Panc1 (cell line): ENCODE results near the gene RHEX. TPM values are rescaled to one million over a fixed set of nuclear protein-coding genes. Genes with fewer than 3 reads are reported as not detected.
"Not testable (repeated sequence)": the region's sequence is repeated elsewhere in the genome, so short reads cannot be mapped to it uniquely, and the experiment has no call there.

Experiments
- ATAC-seq: fragments of 200-7000 bp; cut with Tn5 transposase; 2 replicates; pipeline ENCODE4 v1.9.1; 2020; ENCODE audit warnings: mild to moderate bottlenecking, moderate library complexity
- BruUV-seq: library from RNA; stranded (reverse); fragments of 400-500 nt; replicated peaks from 2 replicates; lab custom pipeline; 2021; lab: Mats Ljungman, UMichigan
- CTCF ChIA-PET: fragments of 300-600 bp; sonication (Branson Sonifier 250); formaldehyde crosslinking; loops from one replicate; lab custom pipeline; 2022; ENCODE audit warnings: antibody characterized with exemption; lab: Charles Lee
- POLR2A ChIA-PET: fragments of 300-600 bp; sonication (Branson Sonifier 250); formaldehyde crosslinking; loops from one replicate; lab custom pipeline; 2022; ENCODE audit warnings: antibody characterized with exemption; lab: Charles Lee
- DNase-seq: peaks from one replicate; pipeline ENCODE4 v3.0.0-alpha.2; 2010; ENCODE audit warnings: low read depth, low spot score
- H3K27ac ChIP-seq: 2 replicates; pipeline ENCODE4 v1.5.1; 2011; ENCODE audit warnings: mild to moderate bottlenecking, low read length, inconsistent platforms
- H3K27me3 ChIP-seq: fragments of 200-500 bp; sonication (Bioruptor generic); 2 replicates; pipeline ENCODE4 v1.6.0; 2014; ENCODE audit warnings: low read length, inconsistent platforms; ENCODE audit not compliant: control insufficient read depth, insufficient read depth
- H3K36me3 ChIP-seq: fragments of 200-500 bp; sonication (Bioruptor generic); 2 replicates; pipeline ENCODE4 v1.5.1; 2014; ENCODE audit warnings: inconsistent platforms, mild to moderate bottlenecking, low read length, moderate library complexity; ENCODE audit not compliant: control insufficient read depth, insufficient read depth
- H3K4me1 ChIP-seq: 2 replicates; pipeline ENCODE4 v1.5.1; 2011; ENCODE audit warnings: inconsistent platforms, mild to moderate bottlenecking, low read length, moderate library complexity; ENCODE audit not compliant: control insufficient read depth, insufficient read depth
- H3K4me3 ChIP-seq, 2 experiments: 2 replicates each; pipeline ENCODE4 v1.5.1; 2011 to 2012; ENCODE audit warnings: low read depth in 2 of 2, low read length in 2 of 2, mild to moderate bottlenecking in 2 of 2, inconsistent platforms in 1 of 2, moderate library complexity in 1 of 2
- H3K9me3 ChIP-seq: fragments of 200-500 bp; sonication (Bioruptor generic); 2 replicates; pipeline ENCODE4 v1.5.1; 2014; ENCODE audit warnings: low read depth, mild to moderate bottlenecking, inconsistent platforms, low read length, moderate library complexity; ENCODE audit not compliant: control insufficient read depth, insufficient read depth
- POLR2AphosphoS5 ChIP-seq: IDR thresholded peaks from 2 replicates; pipeline ENCODE4 v1.6.1; 2012; ENCODE audit warnings: mild to moderate bottlenecking, low read depth, low read length, moderate library complexity
- SIN3A ChIP-seq: IDR thresholded peaks from 2 replicates; pipeline ENCODE4 v1.6.1; 2012; ENCODE audit warnings: low read depth, mild to moderate bottlenecking, low read length, moderate library complexity, borderline replicate concordance; ENCODE audit not compliant: insufficient read depth
- TCF7L2 ChIP-seq: IDR thresholded peaks from 2 replicates; pipeline ENCODE4 v1.6.1; 2011; ENCODE audit warnings: mild to moderate bottlenecking, low read depth, low read length, inconsistent platforms
- in situ Hi-C: cut with HindIII; loops from 2 replicates; pipeline ENCODE4 v1.10.0; 2016; ENCODE audit warnings: low sequenced_read_pairs, low pct_unique_long_range_greater_than_20kb
- intact Hi-C: fragments of 100-400 bp; cut with micrococcal nuclease; formaldehyde crosslinking; loops from one replicate; pipeline ENCODE4 v1.10.0; 2022; ENCODE audit not compliant: unreplicated experiment
- total RNA-seq: library from RNA; stranded (reverse); gene quantifications from one replicate; pipeline ENCODE4 v1.2.1, GENCODE V29; 2021; ENCODE audit not compliant: unreplicated experiment
- TF ChIP-seq, protein P1 (sequence below), 2 experiments: IDR thresholded peaks; 2 replicates each; pipeline ENCODE4 v1.6.1; 2011 to 2012; ENCODE audit warnings: low read depth in 2 of 2, control low read depth in 1 of 2, low read length in 1 of 2, mild to moderate bottlenecking in 1 of 2, moderate library complexity in 1 of 2; ENCODE audit not compliant: insufficient read depth in 1 of 2
- TF ChIP-seq, protein P2 (sequence below): fragments of 450-650 bp; IDR thresholded peaks from 2 replicates; pipeline ENCODE4 v1.5.1; 2017; ENCODE audit warnings: mild to moderate bottlenecking

The RHEX gene
- total RNA-seq, 1 experiment from 2014 or later = not detected

DNA sequence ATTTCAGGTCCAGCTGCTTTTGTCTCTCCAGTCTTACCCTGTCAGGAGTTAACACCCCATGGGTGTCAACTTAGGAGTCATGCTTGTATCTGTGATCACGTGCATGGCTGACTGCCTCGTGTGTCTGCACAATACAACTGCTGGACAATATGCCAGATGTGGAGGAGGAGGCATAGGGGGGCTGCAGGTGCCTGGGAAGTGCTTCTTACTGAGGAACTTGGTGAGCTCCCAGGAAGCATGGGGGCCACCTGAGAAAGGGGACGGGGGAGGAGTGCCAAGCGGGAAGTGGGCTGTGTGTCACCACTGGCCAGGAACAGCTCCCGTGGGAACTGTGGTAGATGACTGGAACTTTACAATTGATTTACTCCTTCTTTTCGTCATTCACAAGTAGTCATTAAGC, 9.5 kb downstream of the RHEX start:
- CTCF ChIA-PET = no interaction called here
- no peaks in the 10 kb centered on the region for H3K27me3 ChIP-seq
- DNase-seq (no peak), ATAC-seq (no peak)
- H3K27ac ChIP-seq = no peak overlapping the region
- H3K9me3 ChIP-seq = no peaks in the 10 kb centered on the region
- no TSS peak for BruUV-seq
- H3K36me3 ChIP-seq = no peaks in the 10 kb centered on the region
- no peak overlapping the region for H3K4me3 ChIP-seq
- POLR2A ChIA-PET = no interaction called here
- TF ChIP-seq SIN3A = no peak
- no peak for TF ChIP-seq POLR2AphosphoS5
- TF ChIP-seq, protein P1, sequence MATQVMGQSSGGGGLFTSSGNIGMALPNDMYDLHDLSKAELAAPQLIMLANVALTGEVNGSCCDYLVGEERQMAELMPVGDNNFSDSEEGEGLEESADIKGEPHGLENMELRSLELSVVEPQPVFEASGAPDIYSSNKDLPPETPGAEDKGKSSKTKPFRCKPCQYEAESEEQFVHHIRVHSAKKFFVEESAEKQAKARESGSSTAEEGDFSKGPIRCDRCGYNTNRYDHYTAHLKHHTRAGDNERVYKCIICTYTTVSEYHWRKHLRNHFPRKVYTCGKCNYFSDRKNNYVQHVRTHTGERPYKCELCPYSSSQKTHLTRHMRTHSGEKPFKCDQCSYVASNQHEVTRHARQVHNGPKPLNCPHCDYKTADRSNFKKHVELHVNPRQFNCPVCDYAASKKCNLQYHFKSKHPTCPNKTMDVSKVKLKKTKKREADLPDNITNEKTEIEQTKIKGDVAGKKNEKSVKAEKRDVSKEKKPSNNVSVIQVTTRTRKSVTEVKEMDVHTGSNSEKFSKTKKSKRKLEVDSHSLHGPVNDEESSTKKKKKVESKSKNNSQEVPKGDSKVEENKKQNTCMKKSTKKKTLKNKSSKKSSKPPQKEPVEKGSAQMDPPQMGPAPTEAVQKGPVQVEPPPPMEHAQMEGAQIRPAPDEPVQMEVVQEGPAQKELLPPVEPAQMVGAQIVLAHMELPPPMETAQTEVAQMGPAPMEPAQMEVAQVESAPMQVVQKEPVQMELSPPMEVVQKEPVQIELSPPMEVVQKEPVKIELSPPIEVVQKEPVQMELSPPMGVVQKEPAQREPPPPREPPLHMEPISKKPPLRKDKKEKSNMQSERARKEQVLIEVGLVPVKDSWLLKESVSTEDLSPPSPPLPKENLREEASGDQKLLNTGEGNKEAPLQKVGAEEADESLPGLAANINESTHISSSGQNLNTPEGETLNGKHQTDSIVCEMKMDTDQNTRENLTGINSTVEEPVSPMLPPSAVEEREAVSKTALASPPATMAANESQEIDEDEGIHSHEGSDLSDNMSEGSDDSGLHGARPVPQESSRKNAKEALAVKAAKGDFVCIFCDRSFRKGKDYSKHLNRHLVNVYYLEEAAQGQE (IDR thresholded peaks at IDR 0.05; ENCODE audit: insufficient read depth in 1 of 2, low read depth in 2 of 2, low read length in 1 of 2) = no peak
- TF ChIP-seq, protein P2, sequence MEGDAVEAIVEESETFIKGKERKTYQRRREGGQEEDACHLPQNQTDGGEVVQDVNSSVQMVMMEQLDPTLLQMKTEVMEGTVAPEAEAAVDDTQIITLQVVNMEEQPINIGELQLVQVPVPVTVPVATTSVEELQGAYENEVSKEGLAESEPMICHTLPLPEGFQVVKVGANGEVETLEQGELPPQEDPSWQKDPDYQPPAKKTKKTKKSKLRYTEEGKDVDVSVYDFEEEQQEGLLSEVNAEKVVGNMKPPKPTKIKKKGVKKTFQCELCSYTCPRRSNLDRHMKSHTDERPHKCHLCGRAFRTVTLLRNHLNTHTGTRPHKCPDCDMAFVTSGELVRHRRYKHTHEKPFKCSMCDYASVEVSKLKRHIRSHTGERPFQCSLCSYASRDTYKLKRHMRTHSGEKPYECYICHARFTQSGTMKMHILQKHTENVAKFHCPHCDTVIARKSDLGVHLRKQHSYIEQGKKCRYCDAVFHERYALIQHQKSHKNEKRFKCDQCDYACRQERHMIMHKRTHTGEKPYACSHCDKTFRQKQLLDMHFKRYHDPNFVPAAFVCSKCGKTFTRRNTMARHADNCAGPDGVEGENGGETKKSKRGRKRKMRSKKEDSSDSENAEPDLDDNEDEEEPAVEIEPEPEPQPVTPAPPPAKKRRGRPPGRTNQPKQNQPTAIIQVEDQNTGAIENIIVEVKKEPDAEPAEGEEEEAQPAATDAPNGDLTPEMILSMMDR = no peak
- TF ChIP-seq TCF7L2 = no peak
- in situ Hi-C loops = no loop called here
- intact Hi-C loops = no loop called here
- H3K4me1 ChIP-seq = no peaks in the 10 kb centered on the region

DNA sequence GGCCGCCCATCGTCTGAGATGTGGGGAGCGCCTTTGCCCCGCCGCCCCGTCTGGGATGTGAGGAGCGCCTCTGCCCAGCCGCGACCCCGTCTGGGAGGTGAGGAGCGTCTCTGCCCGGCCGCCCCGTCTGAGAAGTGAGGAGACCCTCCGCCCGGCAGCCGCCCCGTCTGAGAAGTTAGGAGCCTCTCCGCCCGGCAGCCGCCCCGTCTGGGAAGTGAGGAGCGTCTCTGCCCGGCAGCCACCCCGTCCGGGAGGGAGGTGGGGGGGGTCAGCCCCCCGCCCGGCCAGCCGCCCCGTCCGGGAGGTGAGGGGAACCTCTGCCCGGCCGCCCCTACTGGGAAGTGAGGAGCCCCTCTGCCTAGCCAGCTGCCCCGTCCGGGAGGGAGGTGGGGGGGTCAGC, 11.0 kb downstream of the RHEX start:
- DNase-seq, CTCF ChIA-PET, H3K36me3 ChIP-seq, POLR2A ChIA-PET, intact Hi-C loops, H3K4me1 ChIP-seq, H3K4me3 ChIP-seq, BruUV-seq, ATAC-seq, H3K27ac ChIP-seq, in situ Hi-C loops, H3K9me3 ChIP-seq, H3K27me3 ChIP-seq: not testable (repeated sequence)

DNA sequence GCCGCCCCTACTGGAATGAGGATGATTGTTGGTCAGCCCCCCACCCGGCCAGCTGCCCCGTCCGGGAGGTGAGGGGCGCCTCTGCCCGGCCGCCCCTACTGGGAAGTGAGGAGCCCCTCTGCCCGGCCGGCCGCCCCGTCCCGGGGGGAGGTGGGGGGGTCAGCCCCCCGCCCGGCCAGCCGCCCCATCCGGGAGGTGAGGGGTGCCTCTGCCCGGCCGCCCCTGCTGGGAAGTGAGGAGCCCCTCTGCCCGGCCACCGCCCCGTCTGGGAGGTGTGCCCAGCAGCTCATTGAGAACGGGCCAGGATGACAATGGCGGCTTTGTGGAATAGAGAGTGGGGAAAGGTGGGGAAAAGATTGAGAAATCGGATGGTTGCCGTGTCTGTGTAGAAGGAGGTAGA, 11.5 kb downstream of the RHEX start:
- H3K4me1 ChIP-seq, in situ Hi-C loops, BruUV-seq, DNase-seq, H3K27ac ChIP-seq, POLR2A ChIA-PET, CTCF ChIA-PET, intact Hi-C loops, ATAC-seq, H3K27me3 ChIP-seq, H3K9me3 ChIP-seq, H3K36me3 ChIP-seq, H3K4me3 ChIP-seq: not testable (repeated sequence)
